Activated CD4-positive, alpha-beta T cell treated with anti-CD3 and anti-CD28 coated beads for 24 hours (primary cell): Measurements from ENCODE around the gene NFX1.
A peak's percentile ranks its signal among the peaks of the same experiment; 100 is the strongest.
"Not testable (repeated sequence)": the region's sequence is repeated elsewhere in the genome, so short reads cannot be mapped to it uniquely, and the experiment has no call there.

ENCODE experiments used
- DNase-seq, 2 donors: peaks; one replicate each; pipeline ENCODE4 v3.0.0-alpha.2; 2020; ENCODE audit warnings: low read depth in 2 of 2

Gene NFX1

GRCh38 chr9:33388110-33388994 lies 98.0 kb downstream of the NFX1 start:
- DNase-seq: no peak

GRCh38 chr9:33391111-33391771 lies 100.9 kb downstream of the NFX1 start:
- DNase-seq: not testable (repeated sequence)

GRCh38 chr9:33392591-33393021 lies 102.3 kb downstream of the NFX1 start:
- not testable (repeated sequence) for DNase-seq

- DNase-seq: no peak
Measured at GRCh38 chr9:33393581-33393980, 103.3 kb downstream of the NFX1 start.

GRCh38 chr9:33393986-33394385 lies 103.7 kb downstream of the NFX1 start:
- not testable (repeated sequence) for DNase-seq

- not testable (repeated sequence) for DNase-seq
Measured at GRCh38 chr9:33395159-33395879, 105.0 kb downstream of the NFX1 start.

GRCh38 chr9:33397801-33398200 lies 107.5 kb downstream of the NFX1 start:
- not testable (repeated sequence) for DNase-seq

- DNase-seq: not testable (repeated sequence)
Measured at GRCh38 chr9:33399047-33399446, 108.7 kb downstream of the NFX1 start.

GRCh38 chr9:33401809-33402208 lies 111.5 kb downstream of the NFX1 start:
- not testable (repeated sequence) for DNase-seq

GRCh38 chr9:33402371-33402770 lies 112.1 kb downstream of the NFX1 start, which contains the start of gene AQP7:
Gene AQP7, minus strand, starts transcription at chr9:33402568. Its CDS starts 1,306 bp downstream, at chr9:33401262.
- not testable (repeated sequence) for DNase-seq

GRCh38 chr9:33403941-33404787 lies 113.8 kb downstream of the NFX1 start:
- no peak for DNase-seq

GRCh38 chr9:33404788-33405362 lies 114.6 kb downstream of the NFX1 start:
- DNase-seq: no peak

- DNase-seq: no peak
Measured at GRCh38 chr9:33407061-33407460, 116.7 kb downstream of the NFX1 start.

- DNase-seq: no peak
Measured at GRCh38 chr9:33408087-33408486, 117.8 kb downstream of the NFX1 start.

GRCh38 chr9:33414268-33414667 lies 124.0 kb downstream of the NFX1 start:
- no peak for DNase-seq

- no peak for DNase-seq
Measured at GRCh38 chr9:33414889-33415500, 124.7 kb downstream of the NFX1 start.

- DNase-seq: peak; percentile 78 to 93
Measured at GRCh38 chr9:33415501-33416038, 125.3 kb downstream of the NFX1 start.

- DNase-seq: no peak
Measured at GRCh38 chr9:33416996-33417395, 126.7 kb downstream of the NFX1 start.

GRCh38 chr9:33418090-33418489 lies 127.8 kb downstream of the NFX1 start:
- DNase-seq: no peak

GRCh38 chr9:33419708-33420303 lies 129.5 kb downstream of the NFX1 start:
- no peak for DNase-seq
